HPDE6-E6E7 (cell line): ENCODE results near the gene ZNF575.
"Not testable (repeated sequence)": the region's sequence is repeated elsewhere in the genome, so short reads cannot be mapped to it uniquely, and the experiment has no call there.

Experiments
- DNase-seq: peaks from one replicate; pipeline ENCODE4 v3.0.0; 2011; ENCODE audit warnings: missing footprints; ENCODE audit errors: extremely low spot score

The ZNF575 gene

DNA sequence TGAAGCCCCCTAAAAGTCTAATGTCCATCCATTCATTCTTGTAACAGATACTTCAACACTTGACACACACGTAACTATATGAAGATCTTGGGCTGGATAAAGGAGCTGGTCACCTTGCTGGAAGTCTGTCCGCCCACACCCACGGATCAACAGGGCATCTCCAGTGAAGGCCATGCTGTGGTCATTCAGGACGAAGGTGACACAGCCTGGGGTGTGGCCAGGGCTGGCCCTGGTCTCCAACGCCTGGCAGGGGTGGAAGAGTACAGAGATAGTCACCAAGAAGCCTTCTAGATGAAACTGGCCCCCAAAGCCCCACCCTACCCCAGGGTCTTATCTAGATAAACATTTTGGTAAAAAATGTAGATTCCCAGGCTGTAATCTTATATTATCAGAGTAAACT, 21.7 kb upstream of the ZNF575 start:
- no peak for DNase-seq

DNA sequence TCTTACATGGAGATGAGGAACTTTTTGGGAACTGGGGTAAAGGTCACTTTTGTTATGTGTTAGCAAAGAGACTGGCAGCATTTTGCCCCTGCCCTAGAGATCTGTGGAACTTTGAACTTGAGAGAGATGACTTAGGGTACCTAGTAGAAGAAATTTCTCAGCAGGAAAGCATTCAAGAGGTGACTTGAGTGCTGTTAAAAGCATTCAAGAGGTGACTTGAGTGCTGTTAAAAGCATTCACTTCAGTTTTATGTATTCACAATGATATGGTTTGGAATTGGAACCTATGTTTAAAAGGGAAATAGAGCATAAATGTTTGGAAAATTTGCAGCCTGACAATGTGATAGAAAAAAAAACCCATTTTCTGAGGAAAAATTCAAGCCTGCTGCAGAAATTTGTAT, 20.6 kb upstream of the ZNF575 start:
- not testable (repeated sequence) for DNase-seq

DNA sequence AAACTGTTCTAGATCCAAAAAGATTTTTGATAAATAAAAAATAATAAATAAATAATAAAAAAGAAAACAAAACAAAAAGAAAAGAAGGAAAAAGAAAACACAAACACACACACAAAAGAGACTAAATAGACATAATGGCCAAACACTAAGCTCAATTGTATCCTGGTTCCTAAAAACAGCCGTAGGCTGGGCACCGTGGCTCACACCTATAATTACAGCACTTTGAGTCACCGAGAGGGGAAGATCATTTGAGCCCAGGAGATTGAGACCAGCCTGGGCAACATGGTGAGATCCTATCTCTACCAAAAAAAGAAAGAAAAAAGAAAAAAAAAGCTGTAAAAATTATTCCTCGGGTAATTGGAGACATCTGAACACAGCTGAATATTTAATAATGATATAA, 14.9 kb upstream of the ZNF575 start:
- no peak for DNase-seq

- DNase-seq = peak; percentile 92
Observed at GRCh38 chr19:43519436-43520088, 13.4 kb upstream of the ZNF575 start.

GRCh38 chr19:43522929-43523328, 10.1 kb upstream of the ZNF575 start:
- DNase-seq = no peak

DNA sequence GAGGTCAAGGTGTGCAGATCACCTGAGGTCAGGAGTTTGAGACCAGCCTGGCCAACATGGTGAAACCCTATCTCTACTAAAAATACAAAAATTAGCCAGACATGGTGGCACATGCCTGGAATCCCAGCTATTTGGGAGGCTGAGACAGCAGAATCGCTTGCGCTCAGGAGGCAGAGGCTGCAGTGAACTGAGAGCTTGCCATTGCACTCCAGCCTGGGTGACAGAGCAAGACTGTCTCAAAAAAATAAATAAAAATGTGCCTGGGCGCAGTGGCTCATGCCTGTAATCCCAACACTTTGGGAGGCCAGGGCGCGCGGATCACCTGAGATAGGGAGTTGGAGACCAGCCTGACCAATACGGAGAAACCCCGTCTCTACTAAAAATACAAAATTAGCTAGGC, 9.3 kb upstream of the ZNF575 start:
- DNase-seq = not testable (repeated sequence)

GRCh38 chr19:43524922-43525835, 7.8 kb upstream of the ZNF575 start:
- peak; percentile 62 for DNase-seq

- DNase-seq = peak; percentile 40
Observed at GRCh38 chr19:43525836-43526771, 6.9 kb upstream of the ZNF575 start.

DNA sequence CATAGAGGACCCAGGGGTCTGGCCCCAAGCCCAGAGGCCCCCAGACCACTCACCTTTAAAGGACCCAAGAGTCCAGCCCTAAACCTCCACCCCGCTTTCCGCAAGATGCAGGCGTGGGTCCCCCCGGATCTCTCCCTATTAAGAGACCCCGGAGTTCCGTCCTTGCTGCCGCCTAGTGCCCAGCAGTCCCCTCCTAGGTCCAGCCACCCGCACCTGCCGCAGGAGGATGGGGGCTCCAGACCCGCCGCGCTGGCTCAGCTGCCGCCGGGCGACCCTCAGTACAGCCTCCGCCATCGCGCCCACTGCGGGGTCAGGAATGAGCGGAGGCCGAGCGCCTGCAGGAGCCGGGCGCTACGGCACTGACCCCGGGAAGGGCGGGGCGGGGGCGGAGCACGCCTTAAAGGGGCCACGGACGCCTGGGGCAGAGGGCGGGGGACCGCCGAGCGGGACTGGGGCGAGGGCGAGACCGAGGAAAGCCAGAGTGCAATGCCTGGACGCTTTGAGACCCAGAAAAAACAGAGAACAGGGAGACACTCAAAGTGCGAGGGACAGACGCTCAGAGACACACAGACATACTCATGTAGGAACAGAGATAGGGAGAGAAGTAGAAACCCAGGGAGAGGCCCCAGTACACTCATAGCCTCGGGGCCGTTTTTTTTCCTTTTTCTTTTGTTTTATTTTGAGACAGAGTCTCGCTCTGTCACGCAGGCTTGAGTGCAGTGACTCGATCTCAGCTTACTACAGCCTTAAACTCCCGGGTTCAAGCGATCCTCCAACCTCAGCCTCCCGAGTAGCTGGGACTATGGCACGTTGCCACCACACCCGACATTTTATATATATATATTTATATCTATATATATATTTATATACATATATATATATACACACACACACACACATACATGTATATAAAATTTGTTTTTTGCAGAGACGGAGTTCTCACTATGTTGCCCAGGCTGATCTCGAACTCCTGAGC, 5.8 kb upstream of the ZNF575 start, which contains the start of gene ETHE1:
Gene ETHE1 (minus strand): TSS at position 318 of the 976 bp plus-strand sequence. CDS start 24 bp downstream, at position 294.
- peak; percentile 45 for DNase-seq

- no peak for DNase-seq
Observed at GRCh38 chr19:43527860-43528622, 4.9 kb upstream of the ZNF575 start.

DNA sequence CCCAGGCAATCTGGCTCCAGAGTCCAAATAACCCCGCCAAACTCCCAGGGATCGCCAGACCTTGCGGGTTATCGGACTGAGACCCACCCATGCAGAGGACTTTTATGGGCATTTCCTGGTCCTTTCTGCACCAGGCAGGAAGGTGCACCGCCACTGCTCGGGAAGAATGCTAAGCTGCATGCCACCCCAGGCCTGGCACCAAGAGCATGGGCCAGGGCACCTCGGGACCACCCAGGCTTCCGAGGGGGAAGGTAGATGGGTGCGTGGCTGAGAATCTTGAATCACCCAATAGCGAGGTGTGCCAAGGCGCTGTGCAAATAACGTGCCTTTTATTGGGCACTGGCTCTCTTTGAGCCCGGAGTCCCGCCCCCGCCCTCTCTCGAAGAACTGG, 422 bp upstream of the ZNF575 start:
- no peak for DNase-seq

- DNase-seq = peak; percentile 97
Observed at GRCh38 chr19:43533546-43534304, 737 bp downstream of the ZNF575 start.

GRCh38 chr19:43534305-43534815, 1.4 kb downstream of the ZNF575 start:
- no peak for DNase-seq

DNA sequence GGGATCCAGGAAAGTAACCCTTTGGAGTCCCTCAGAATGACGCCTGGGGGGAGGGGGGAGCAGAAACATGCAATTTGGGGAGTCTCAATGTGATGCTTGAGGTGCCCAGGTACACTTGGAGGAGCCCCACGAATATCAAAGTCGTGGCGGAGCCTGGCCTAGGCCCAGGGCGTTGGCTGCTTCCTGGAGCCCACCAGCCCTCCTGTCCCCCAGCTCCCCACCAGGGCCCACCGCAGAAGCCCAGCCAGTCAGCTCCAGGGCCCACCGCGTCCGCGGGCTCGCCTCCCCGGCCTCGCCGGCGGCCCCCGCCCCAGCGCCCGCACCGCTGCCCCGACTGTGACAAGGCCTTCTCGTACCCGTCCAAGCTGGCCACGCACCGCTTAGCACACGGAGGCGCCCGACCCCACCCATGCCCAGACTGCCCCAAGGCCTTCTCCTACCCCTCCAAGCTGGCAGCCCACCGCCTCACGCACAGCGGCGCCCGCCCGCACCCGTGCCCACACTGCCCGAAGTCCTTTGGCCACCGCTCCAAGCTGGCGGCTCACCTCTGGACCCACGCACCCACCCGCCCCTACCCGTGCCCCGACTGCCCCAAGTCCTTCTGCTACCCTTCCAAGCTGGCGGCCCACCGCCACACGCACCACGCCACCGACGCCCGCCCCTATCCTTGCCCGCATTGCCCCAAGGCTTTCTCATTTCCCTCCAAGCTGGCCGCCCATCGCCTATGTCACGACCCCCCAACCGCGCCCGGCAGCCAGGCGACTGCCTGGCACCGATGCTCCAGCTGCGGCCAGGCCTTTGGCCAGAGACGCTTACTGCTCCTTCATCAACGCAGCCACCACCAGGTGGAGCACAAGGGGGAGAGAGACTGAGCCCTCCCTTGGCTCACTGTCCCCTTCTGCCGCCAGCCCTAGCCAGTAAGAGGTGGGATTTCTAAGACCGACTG, 2.1 kb downstream of the ZNF575 start:
- no peak for DNase-seq

DNA sequence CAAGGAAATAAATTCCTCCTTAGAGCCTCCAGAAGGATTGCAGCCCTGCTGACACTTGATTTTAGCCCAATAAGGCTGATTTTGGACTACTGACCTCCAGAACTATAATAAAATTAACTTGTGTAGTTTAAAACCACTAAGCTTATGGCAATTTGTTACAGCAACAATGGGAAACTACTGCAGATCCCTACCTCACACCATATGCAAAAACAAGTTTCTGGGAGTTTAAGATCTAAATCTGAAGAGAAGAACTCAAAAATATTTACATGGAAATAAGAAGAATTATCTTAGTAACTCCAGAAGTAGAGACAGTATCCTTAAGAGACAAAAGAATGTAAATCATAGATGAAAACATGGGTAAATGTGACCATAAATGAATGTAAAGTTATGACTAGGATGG, 5.9 kb downstream of the ZNF575 start:
- DNase-seq = no peak

- no peak for DNase-seq
Observed at GRCh38 chr19:43540381-43540780, 7.4 kb downstream of the ZNF575 start.

DNA sequence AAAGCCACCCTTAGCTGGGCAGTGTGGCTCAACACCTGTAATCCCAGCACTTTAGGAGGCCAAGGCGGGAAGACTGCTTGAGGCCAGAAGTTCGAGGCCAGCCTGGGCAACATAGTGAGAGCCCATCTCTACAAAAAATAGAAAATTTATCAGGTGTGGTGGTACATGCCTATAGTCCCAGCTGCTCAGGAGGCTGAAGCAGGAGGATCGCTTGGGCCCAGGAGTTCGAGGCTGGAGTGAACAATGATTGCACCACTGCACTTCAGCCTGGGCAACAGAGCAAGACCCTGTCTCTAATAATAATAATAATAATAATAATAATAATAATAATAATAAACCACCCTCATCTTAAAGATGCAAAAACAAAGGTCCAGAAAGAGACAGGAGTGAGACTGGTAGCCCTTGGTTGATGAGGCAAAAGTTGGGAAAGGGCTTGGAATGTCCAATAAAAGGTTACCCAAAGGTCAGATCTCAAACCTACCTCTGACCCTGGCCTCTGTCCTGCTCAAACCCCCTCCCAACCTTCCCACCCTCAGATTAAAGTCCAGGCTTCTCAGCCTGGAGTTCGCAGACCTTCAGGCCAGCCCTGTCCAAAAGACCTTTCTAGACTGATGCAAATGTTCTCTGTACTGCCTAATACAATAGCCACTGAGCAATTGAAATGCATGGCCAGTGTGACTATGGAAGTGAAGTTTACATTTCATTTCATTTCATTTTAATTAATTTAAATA, 9.1 kb downstream of the ZNF575 start:
- no peak for DNase-seq
